Fibroblast of lung (primary cell): ENCODE results near the gene PRR36.

Experiments
- EZH2 ChIP-seq: IDR thresholded peaks from 2 replicates; pipeline ENCODE4 v1.5.1; 2012; ENCODE audit warnings: low read length, control low read depth, mild to moderate bottlenecking; ENCODE audit errors: missing control alignments
- TF ChIP-seq, protein P1 (sequence below), 2 donors: IDR thresholded peaks in 1 of 2; conservative IDR thresholded peaks in 1 of 2; 1 replicate in 1 of 2; 2 replicates in 1 of 2; pipeline ENCODE4 v1.5.1; 2011 to 2012; ENCODE audit warnings: low read length in 2 of 2, control low read depth in 1 of 2, inconsistent platforms in 1 of 2, low read depth in 1 of 2, mild to moderate bottlenecking in 1 of 2

DNA sequence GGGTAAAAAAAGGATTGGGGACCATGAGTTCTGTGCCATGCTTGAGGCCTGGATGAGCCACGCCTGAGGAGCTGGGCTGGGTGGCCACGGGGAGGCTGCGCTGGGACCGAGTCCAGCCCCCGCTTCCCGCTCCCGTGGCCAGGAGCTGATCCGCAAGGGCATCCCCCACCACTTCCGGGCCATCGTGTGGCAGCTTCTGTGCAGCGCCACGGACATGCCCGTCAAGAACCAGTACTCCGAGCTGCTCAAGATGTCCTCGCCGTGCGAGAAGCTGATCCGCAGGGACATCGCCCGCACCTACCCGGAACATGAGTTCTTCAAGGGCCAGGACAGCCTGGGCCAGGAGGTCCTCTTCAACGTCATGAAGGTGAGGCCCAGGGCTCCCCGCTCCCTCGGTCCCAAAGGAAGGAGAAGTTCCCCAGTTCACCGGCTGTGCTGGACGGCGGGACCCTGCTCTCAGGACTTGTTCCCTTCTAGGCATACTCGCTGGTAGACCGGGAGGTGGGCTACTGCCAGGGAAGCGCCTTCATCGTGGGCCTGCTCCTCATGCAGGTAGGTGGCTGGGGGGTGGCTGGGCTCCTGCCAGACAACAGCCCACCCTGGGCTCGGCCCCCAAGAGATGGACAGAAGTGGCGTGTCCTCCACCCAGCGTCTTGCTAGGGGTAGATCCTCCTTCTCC is 25.3 kb downstream of the PRR36 start:
- TF ChIP-seq, protein P1, sequence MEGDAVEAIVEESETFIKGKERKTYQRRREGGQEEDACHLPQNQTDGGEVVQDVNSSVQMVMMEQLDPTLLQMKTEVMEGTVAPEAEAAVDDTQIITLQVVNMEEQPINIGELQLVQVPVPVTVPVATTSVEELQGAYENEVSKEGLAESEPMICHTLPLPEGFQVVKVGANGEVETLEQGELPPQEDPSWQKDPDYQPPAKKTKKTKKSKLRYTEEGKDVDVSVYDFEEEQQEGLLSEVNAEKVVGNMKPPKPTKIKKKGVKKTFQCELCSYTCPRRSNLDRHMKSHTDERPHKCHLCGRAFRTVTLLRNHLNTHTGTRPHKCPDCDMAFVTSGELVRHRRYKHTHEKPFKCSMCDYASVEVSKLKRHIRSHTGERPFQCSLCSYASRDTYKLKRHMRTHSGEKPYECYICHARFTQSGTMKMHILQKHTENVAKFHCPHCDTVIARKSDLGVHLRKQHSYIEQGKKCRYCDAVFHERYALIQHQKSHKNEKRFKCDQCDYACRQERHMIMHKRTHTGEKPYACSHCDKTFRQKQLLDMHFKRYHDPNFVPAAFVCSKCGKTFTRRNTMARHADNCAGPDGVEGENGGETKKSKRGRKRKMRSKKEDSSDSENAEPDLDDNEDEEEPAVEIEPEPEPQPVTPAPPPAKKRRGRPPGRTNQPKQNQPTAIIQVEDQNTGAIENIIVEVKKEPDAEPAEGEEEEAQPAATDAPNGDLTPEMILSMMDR (conservative IDR thresholded peaks at IDR 0.05 in 1 of 2, IDR thresholded peaks at IDR 0.05 in 1 of 2; ENCODE audit: low read depth in 1 of 2, low read length in 2 of 2), result no peak
- no peak for TF ChIP-seq EZH2
